SK-N-SH treated with all-trans-retinoic acid at 6 μM for 48 hours (cell line): ENCODE data around the gene DAPL1.

Source experiments
- ATAC-seq: fragments of 200-7000 bp; cut with Tn5 transposase; 3 replicates; pipeline ENCODE4 v1.9.1; 2020; ENCODE audit warnings: mild to moderate bottlenecking, moderate library complexity
- ARNTL ChIP-seq: fragments of 450-650 bp; formaldehyde crosslinking; IDR thresholded peaks from 2 replicates; pipeline ENCODE4 v1.5.0; 2020; ENCODE audit warnings: low read depth, mild to moderate bottlenecking, moderate library complexity, borderline replicate concordance
- BACH2 ChIP-seq: fragments of 250-450 bp; sonication (Bioruptor Pico); IDR thresholded peaks from 2 replicates; pipeline ENCODE4 v1.9.0; 2021; ENCODE audit warnings: mild to moderate bottlenecking, borderline replicate concordance
- CREB5 ChIP-seq: fragments of 250-450 bp; sonication (Bioruptor Pico); IDR thresholded peaks from 2 replicates; pipeline ENCODE4 v1.5.1; 2020; ENCODE audit warnings: low read depth, mild to moderate bottlenecking, moderate library complexity
- CSDC2 ChIP-seq: fragments of 250-450 bp; sonication (Bioruptor Pico); IDR thresholded peaks from 2 replicates; pipeline ENCODE4 v1.5.0; 2020; ENCODE audit warnings: mild to moderate bottlenecking, moderate library complexity
- CSRNP3 ChIP-seq: fragments of 250-450 bp; sonication (Bioruptor Pico); IDR thresholded peaks from 2 replicates; pipeline ENCODE4 v1.5.1; 2021; ENCODE audit warnings: mild to moderate bottlenecking, moderate library complexity
- ESRRG ChIP-seq: fragments of 250-450 bp; sonication (Bioruptor Pico); IDR thresholded peaks from 2 replicates; pipeline ENCODE4 v1.6.1; 2021; ENCODE audit warnings: mild to moderate bottlenecking
- GLIS3 ChIP-seq: fragments of 250-450 bp; sonication (Bioruptor Pico); IDR thresholded peaks from 2 replicates; pipeline ENCODE4 v1.5.0; 2020; ENCODE audit warnings: mild to moderate bottlenecking, moderate library complexity
- ISL1 ChIP-seq: fragments of 250-450 bp; sonication (Bioruptor Pico); IDR thresholded peaks from 2 replicates; pipeline ENCODE4 v2.1.2; 2022; ENCODE audit warnings: mild to moderate bottlenecking, moderate library complexity
- OSR1 ChIP-seq: fragments of 250-450 bp; sonication (Bioruptor Pico); IDR thresholded peaks from 2 replicates; pipeline ENCODE4 v1.8.0; 2022; ENCODE audit warnings: moderate library complexity, mild to moderate bottlenecking, inconsistent platforms
- PATZ1 ChIP-seq: fragments of 250-450 bp; sonication (Bioruptor Pico); IDR thresholded peaks from 2 replicates; pipeline ENCODE4 v1.8.0; 2020; ENCODE audit warnings: mild to moderate bottlenecking, moderate library complexity, borderline replicate concordance
- POU6F1 ChIP-seq: fragments of 250-450 bp; sonication (Bioruptor Pico); IDR thresholded peaks from 2 replicates; pipeline ENCODE4 v1.8.0; 2021; ENCODE audit warnings: low read depth, mild to moderate bottlenecking, moderate library complexity, borderline replicate concordance
- RARB ChIP-seq: fragments of 250-450 bp; sonication (Bioruptor Pico); IDR thresholded peaks from 2 replicates; pipeline ENCODE4 v1.8.0; 2021; ENCODE audit warnings: mild to moderate bottlenecking, moderate library complexity
- SNAI2 ChIP-seq: fragments of 250-450 bp; sonication (Bioruptor Pico); IDR thresholded peaks from 2 replicates; pipeline ENCODE4 v1.5.0; 2020; ENCODE audit warnings: mild to moderate bottlenecking, moderate library complexity
- TCF4 ChIP-seq: fragments of 250-450 bp; sonication (Bioruptor Pico); IDR thresholded peaks from 2 replicates; pipeline ENCODE4 v1.8.0; 2021; ENCODE audit warnings: mild to moderate bottlenecking, moderate library complexity, borderline replicate concordance
- TOX ChIP-seq: fragments of 250-450 bp; sonication (Bioruptor Pico); IDR thresholded peaks from 2 replicates; pipeline ENCODE4 v1.8.0; 2021; ENCODE audit warnings: mild to moderate bottlenecking, moderate library complexity, borderline replicate concordance
- TSHZ2 ChIP-seq: fragments of 250-450 bp; sonication (Bioruptor Pico); IDR thresholded peaks from 2 replicates; pipeline ENCODE4 v1.5.0; 2020; ENCODE audit warnings: mild to moderate bottlenecking, moderate library complexity
- ZC3H10 ChIP-seq: fragments of 250-450 bp; sonication (Bioruptor Pico); IDR thresholded peaks from 2 replicates; pipeline ENCODE4 v1.5.1; 2021; ENCODE audit warnings: mild to moderate bottlenecking, moderate library complexity
- ZFP3 ChIP-seq: fragments of 250-450 bp; sonication (Bioruptor Pico); IDR thresholded peaks from 2 replicates; pipeline ENCODE4 v1.5.0; 2020; ENCODE audit warnings: mild to moderate bottlenecking, moderate library complexity
- ZNF565 ChIP-seq: fragments of 450-650 bp; formaldehyde crosslinking; conservative IDR thresholded peaks from 2 replicates; pipeline ENCODE4 v1.5.0; 2020; ENCODE audit warnings: low read depth, mild to moderate bottlenecking, moderate library complexity
- ZNF70 ChIP-seq: fragments of 450-650 bp; formaldehyde crosslinking; IDR thresholded peaks from 2 replicates; pipeline ENCODE4 v1.5.0; 2020; ENCODE audit warnings: mild to moderate bottlenecking, moderate library complexity
- ZNF8 ChIP-seq: fragments of 450-650 bp; formaldehyde crosslinking; IDR thresholded peaks from 2 replicates; pipeline ENCODE4 v1.5.0; 2020; ENCODE audit warnings: mild to moderate bottlenecking, moderate library complexity

The DAPL1 gene

GRCh38 chr2:158756976-158757375 lies 38.1 kb upstream of the DAPL1 start:
- no peak for TF ChIP-seq ESRRG (CRISPR knock-in tag)
- TF ChIP-seq TCF4 = no peak
- no peak for TF ChIP-seq ZNF70 (CRISPR knock-in tag)
- no peak for TF ChIP-seq TOX (CRISPR knock-in tag)
- TF ChIP-seq POU6F1 = no peak
- no peak for TF ChIP-seq SNAI2 (CRISPR knock-in tag)
- TF ChIP-seq ZNF565 (CRISPR knock-in tag) = no peak
- TF ChIP-seq ZC3H10 = no peak
- TF ChIP-seq BACH2 (CRISPR knock-in tag) = no peak
- no peak for TF ChIP-seq GLIS3
- TF ChIP-seq ISL1 (CRISPR knock-in tag) = no peak
- TF ChIP-seq ZNF8 (CRISPR knock-in tag) = no peak
- TF ChIP-seq ARNTL (CRISPR knock-in tag) = no peak
- no peak for TF ChIP-seq CREB5 (CRISPR knock-in tag)
- no peak for TF ChIP-seq TSHZ2
- TF ChIP-seq, all 23 proteins: peak for 0

GRCh38 chr2:158760887-158761286 lies 34.2 kb upstream of the DAPL1 start:
- TF ChIP-seq ZNF565 (CRISPR knock-in tag) (no peak), PATZ1 (CRISPR knock-in tag) (no peak), OSR1 (CRISPR knock-in tag) (no peak), ISL1 (CRISPR knock-in tag) (no peak), TCF4 (no peak), CREB5 (CRISPR knock-in tag) (no peak), SNAI2 (CRISPR knock-in tag) (no peak), TOX (CRISPR knock-in tag) (no peak), ZC3H10 (no peak), CSDC2 (CRISPR knock-in tag) (no peak), BACH2 (CRISPR knock-in tag) (no peak), GLIS3 (no peak), RARB (no peak), POU6F1 (no peak), TSHZ2 (no peak), CSRNP3 (no peak), ZFP3 (no peak), ARNTL (CRISPR knock-in tag) (no peak), ESRRG (CRISPR knock-in tag) (no peak)
- ATAC-seq = no peak

More at GRCh38 chr2:158756976-158757375, 38.1 kb upstream of the DAPL1 start:
- ATAC-seq = no peak
